ENCODE measurements around the gene MED10. TPM values are rescaled to one million over a fixed set of nuclear protein-coding genes. Genes with fewer than 3 reads are reported as not detected.

MED10 gene
- total and polyA plus RNA-seq, 9 of the 15 experiments (the other 6 are each of a cell fraction or from before 2014, with no cell fraction given), result 23.8 to 83.4 (median 58.8) TPM

Other genes with a start within 250 kb of the MED10 start
- gene UBE2QL1, start 70.3 kb upstream of the MED10 start, total RNA-seq (2014; rRNA removed), result not detected in 2 replicates
- gene UBE2QL1, start 70.3 kb upstream of the MED10 start, total RNA-seq (2014; rRNA removed; fragmentation: Illumina TruSeq; extraction: Trizol), result not detected in 2 replicates
- not detected in 2 replicates for gene UBE2QL1, start 70.3 kb upstream of the MED10 start, total RNA-seq (2015; rRNA removed; fragmentation: Illumina TruSeq; extraction: Trizol)
- not detected in 2 replicates for gene UBE2QL1, start 70.3 kb upstream of the MED10 start, total RNA-seq (2021)
- not detected in 2 replicates for gene UBE2QL1, start 70.3 kb upstream of the MED10 start, polyA plus RNA-seq (2011; rRNA removed)
- gene UBE2QL1, start 70.3 kb upstream of the MED10 start, polyA plus RNA-seq (2014; fragmentation: Illumina TruSeq; extraction: Trizol), result not detected in 2 replicates
- gene UBE2QL1, start 70.3 kb upstream of the MED10 start, polyA plus RNA-seq (2014; fragmentation: Nextera tagmentation; extraction: Ambion mirVana), result not detected
- gene UBE2QL1, start 70.3 kb upstream of the MED10 start, polyA plus RNA-seq (2014; rRNA removed), result not detected in 2 replicates

All from K562 (cell line).